ENCODE measurements around the gene VWA2. TPM values are rescaled to one million over a fixed set of nuclear protein-coding genes. Genes with fewer than 3 reads are reported as not detected.

Gene VWA2
- total RNA-seq, 2 donors from 2014 or later, result 1.7 to 2.0 TPM

DNA sequence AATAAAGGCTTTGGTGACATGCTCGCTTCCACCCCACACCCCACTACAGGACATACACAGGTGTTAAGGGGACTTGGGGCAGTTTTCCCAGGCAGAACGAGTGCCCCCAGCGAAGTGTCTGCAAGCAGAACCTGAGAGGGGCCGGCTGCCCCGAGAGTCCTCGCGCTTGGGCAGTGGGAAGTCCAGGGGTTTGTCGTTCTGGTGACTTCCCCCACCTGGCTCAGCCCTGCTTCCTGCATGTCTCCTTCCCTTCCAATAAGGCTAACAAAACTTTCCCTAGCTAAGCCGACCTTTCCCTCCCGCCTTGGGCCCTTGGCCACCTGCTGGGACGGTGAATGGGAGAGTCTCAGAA lies 916 bp downstream of the VWA2 start:
- H3K27ac Mint-ChIP-seq, result no peak overlapping the region
- H3K27me3 ChIP-seq (ENCODE audit: control insufficient read depth, insufficient read depth, low read length, poor library complexity, severe bottlenecking), result peaks cover 66% of the 10 kb centered on the region
- TF ChIP-seq, protein P1, sequence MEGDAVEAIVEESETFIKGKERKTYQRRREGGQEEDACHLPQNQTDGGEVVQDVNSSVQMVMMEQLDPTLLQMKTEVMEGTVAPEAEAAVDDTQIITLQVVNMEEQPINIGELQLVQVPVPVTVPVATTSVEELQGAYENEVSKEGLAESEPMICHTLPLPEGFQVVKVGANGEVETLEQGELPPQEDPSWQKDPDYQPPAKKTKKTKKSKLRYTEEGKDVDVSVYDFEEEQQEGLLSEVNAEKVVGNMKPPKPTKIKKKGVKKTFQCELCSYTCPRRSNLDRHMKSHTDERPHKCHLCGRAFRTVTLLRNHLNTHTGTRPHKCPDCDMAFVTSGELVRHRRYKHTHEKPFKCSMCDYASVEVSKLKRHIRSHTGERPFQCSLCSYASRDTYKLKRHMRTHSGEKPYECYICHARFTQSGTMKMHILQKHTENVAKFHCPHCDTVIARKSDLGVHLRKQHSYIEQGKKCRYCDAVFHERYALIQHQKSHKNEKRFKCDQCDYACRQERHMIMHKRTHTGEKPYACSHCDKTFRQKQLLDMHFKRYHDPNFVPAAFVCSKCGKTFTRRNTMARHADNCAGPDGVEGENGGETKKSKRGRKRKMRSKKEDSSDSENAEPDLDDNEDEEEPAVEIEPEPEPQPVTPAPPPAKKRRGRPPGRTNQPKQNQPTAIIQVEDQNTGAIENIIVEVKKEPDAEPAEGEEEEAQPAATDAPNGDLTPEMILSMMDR (conservative IDR thresholded peaks at IDR 0.05), result no peak

DNA sequence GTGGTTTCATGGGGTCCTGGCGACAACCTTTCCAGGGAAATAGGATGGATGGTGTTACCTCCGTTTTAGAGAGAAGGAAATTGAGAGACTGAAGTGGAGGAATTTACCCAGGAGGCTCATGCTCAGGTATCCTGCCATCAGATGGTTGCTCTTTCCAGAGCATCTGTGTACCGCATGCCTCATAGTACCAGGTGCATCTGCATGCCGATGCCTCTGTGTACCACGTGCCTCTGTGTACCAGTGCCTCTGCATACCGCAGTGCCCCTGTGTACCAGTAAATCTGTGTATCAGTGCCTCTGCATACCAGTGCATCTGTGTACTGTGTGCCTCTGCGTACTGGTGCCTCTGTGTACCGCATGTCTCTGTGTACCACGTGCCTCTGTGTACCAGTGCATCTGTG lies 3.2 kb downstream of the VWA2 start:
- no peaks in the 10 kb centered on the region for H3K4me1 ChIP-seq (ENCODE audit: control insufficient read depth, insufficient read depth, low read length)
- peaks cover 51% of the 10 kb centered on the region for H3K27me3 Mint-ChIP-seq (ENCODE audit: insufficient read depth)
- no peaks in the 10 kb centered on the region for H3K36me3 ChIP-seq (ENCODE audit: control insufficient read depth, insufficient read depth, low read length)
- H3K36me3 Mint-ChIP-seq (ENCODE audit: low read depth), result no peaks in the 10 kb centered on the region
- no peak overlapping the region for H3K4me3 Mint-ChIP-seq
- TF ChIP-seq, protein P1 (conservative IDR thresholded peaks at IDR 0.05), result no peak
- 88 to 92% methylated on average over 8 to 9 of the region's 9 CpGs for WGBS, 2 experiments (ENCODE audit: insufficient coverage in 1 of 2, insufficient read length in 1 of 2)
- H3K4me3 ChIP-seq (ENCODE audit: low read length), result no peak overlapping the region
- no peak for DNase-seq
- H3K9ac ChIP-seq (ENCODE audit: extremely low read depth, low read length, poor library complexity, severe bottlenecking), result no peak overlapping the region
- no peaks in the 10 kb centered on the region for H3K9me3 Mint-ChIP-seq
- H3K27me3 ChIP-seq (ENCODE audit: control insufficient read depth, insufficient read depth, low read length, poor library complexity, severe bottlenecking), result peaks cover 65% of the 10 kb centered on the region
- no peaks in the 10 kb centered on the region for H3K9me3 ChIP-seq (ENCODE audit: control insufficient read depth, low read length)
- no peak overlapping the region for H3K27ac ChIP-seq (ENCODE audit: low read depth, low read length)
- no peak overlapping the region for H3K27ac Mint-ChIP-seq
- H3K4me1 Mint-ChIP-seq, result peaks cover 3% of the 10 kb centered on the region

More for the DNA sequence above, 916 bp downstream of the VWA2 start:
- Mint-ChIP-seq H3K9me3 (no peaks in the 10 kb centered on the region), H3K4me1 (peaks cover 2% of the 10 kb centered on the region), H3K4me3 (peak overlapping the region; percentile 59), H3K36me3 (ENCODE audit: low read depth) (no peaks in the 10 kb centered on the region), H3K27me3 (ENCODE audit: insufficient read depth) (peaks cover 51% of the 10 kb centered on the region)
- peak; percentile 69 for DNase-seq
- no peak overlapping the region for H3K9ac ChIP-seq (ENCODE audit: extremely low read depth, low read length, poor library complexity, severe bottlenecking)
- H3K4me1 ChIP-seq (ENCODE audit: control insufficient read depth, insufficient read depth, low read length), result no peaks in the 10 kb centered on the region
- no peaks in the 10 kb centered on the region for H3K9me3 ChIP-seq (ENCODE audit: control insufficient read depth, low read length)
- 38 to 60% methylated on average over 3 to 11 of the region's 11 CpGs for WGBS, 2 experiments (ENCODE audit: insufficient coverage in 1 of 2, insufficient read length in 1 of 2)
- H3K27ac ChIP-seq (ENCODE audit: low read depth, low read length), result no peak overlapping the region
- H3K36me3 ChIP-seq (ENCODE audit: control insufficient read depth, insufficient read depth, low read length), result no peaks in the 10 kb centered on the region
- H3K4me3 ChIP-seq (ENCODE audit: low read length), result peak overlapping the region; percentile 79

DNA sequence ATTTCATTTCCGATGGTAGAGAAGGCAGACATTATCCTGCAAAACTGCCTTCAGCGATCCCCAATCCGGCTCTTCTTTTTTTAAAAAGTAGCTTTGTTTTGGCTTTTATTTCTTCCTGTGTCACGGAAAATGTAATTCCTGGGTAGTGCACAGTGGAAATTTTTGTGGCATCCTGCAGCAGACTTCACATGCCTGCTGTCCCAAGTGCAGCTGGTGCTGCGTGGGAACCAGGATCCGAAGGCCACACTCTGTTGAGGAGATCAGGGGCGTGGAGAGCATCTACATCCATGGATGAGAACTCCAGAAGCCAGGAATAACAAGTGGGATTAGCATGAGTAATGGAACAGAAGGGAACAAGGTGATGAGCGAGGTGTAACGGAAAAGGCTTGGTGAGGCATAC lies 4.6 kb downstream of the VWA2 start:
- Mint-ChIP-seq H3K36me3 (ENCODE audit: low read depth) (no peaks in the 10 kb centered on the region), H3K4me3 (no peak overlapping the region), H3K4me1 (peaks cover 3% of the 10 kb centered on the region), H3K27ac (no peak overlapping the region), H3K27me3 (ENCODE audit: insufficient read depth) (peaks cover 40% of the 10 kb centered on the region), H3K9me3 (no peaks in the 10 kb centered on the region)
- TF ChIP-seq, protein P1 (conservative IDR thresholded peaks at IDR 0.05), result no peak
- Histone ChIP-seq H3K36me3 (ENCODE audit: control insufficient read depth, insufficient read depth, low read length) (no peaks in the 10 kb centered on the region), H3K4me3 (ENCODE audit: low read length) (no peak overlapping the region), H3K4me1 (ENCODE audit: control insufficient read depth, insufficient read depth, low read length) (no peaks in the 10 kb centered on the region), H3K9ac (ENCODE audit: extremely low read depth, low read length, poor library complexity, severe bottlenecking) (no peak overlapping the region), H3K9me3 (ENCODE audit: control insufficient read depth, low read length) (no peaks in the 10 kb centered on the region), H3K27me3 (ENCODE audit: control insufficient read depth, insufficient read depth, low read length, poor library complexity, severe bottlenecking) (peaks cover 51% of the 10 kb centered on the region), H3K27ac (ENCODE audit: low read depth, low read length) (no peak overlapping the region)
- no peak for DNase-seq
- 92 to 93% methylated on average over 8 to 9 of the region's 9 CpGs for WGBS, 2 experiments (ENCODE audit: insufficient coverage in 1 of 2, insufficient read length in 1 of 2)
